Neural progenitor cell (in vitro differentiated cells): ENCODE results near the gene CLK4.

Experiments used
- EZH2 ChIP-seq: fragments of 200-600 bp; sonication (generic); IDR thresholded peaks from 2 replicates; pipeline ENCODE4 v1.6.1; 2017; ENCODE audit warnings: antibody characterized with exemption, mild to moderate bottlenecking, moderate library complexity
- EZH2phosphoT487 ChIP-seq: fragments of 200-600 bp; sonication (generic); IDR thresholded peaks from 2 replicates; pipeline ENCODE4 v1.6.1; 2017; ENCODE audit warnings: antibody characterized with exemption
- TF ChIP-seq, protein P1 (sequence below): fragments of 200-600 bp; sonication (generic); IDR thresholded peaks from 2 replicates; pipeline ENCODE4 v1.5.1; 2017; ENCODE audit warnings: antibody characterized with exemption, mild to moderate bottlenecking

DNA sequence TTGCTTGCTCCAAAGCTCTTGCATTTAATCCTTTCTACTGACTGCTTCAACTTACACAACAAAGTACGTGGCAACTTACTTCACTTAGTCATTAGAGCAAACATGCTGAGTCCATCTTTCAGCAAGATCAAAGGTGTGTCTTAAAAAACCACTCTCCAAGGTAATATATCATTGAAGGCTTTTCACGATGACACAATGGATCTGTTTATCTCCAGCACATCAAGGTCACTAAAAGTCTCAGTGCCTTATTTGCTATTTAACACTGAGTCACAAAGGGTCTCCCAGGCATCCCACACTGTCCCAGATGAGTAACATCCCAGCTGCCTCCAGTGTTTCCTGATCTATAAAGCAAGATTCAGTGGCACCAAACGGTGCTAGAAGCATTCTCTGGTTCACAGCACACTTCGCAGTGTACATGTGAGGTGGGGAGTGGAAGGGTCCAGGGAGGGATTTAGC, 3.7 kb upstream of the CLK4 start:
- TF ChIP-seq, protein P1, sequence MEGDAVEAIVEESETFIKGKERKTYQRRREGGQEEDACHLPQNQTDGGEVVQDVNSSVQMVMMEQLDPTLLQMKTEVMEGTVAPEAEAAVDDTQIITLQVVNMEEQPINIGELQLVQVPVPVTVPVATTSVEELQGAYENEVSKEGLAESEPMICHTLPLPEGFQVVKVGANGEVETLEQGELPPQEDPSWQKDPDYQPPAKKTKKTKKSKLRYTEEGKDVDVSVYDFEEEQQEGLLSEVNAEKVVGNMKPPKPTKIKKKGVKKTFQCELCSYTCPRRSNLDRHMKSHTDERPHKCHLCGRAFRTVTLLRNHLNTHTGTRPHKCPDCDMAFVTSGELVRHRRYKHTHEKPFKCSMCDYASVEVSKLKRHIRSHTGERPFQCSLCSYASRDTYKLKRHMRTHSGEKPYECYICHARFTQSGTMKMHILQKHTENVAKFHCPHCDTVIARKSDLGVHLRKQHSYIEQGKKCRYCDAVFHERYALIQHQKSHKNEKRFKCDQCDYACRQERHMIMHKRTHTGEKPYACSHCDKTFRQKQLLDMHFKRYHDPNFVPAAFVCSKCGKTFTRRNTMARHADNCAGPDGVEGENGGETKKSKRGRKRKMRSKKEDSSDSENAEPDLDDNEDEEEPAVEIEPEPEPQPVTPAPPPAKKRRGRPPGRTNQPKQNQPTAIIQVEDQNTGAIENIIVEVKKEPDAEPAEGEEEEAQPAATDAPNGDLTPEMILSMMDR, result no peak
- TF ChIP-seq EZH2phosphoT487 (no peak), EZH2 (no peak)
